ENCODE measurements around the gene AMMECR1L. TPM values are rescaled to one million over a fixed set of nuclear protein-coding genes. Genes with fewer than 3 reads are reported as not detected.

AMMECR1L gene
- total and polyA plus RNA-seq, 2 of the 13 experiments (the other 11 are each of a cell fraction or from before 2014, with no cell fraction given), result 9.1 to 14.2 TPM

DNA sequence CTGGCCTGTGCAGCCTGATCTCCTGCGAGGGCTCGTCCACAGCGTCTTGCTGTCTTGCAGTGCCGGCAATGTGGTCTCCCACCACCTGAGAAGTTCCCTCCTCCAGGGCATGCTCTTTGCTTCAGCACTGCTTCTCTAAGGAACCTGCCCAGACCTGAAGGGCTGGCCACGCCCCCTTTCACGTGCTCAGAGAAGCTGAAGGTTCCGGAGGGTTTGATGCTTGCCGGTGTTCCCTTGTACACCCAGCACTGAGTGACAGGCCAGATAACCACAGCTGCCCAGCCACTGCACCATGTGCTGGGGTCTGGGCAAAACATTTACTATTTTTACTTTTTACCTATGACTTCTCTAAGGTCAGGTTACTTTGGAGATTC is 26.1 kb downstream of the AMMECR1L start (continued):
- TF ChIP-seq, protein P1, sequence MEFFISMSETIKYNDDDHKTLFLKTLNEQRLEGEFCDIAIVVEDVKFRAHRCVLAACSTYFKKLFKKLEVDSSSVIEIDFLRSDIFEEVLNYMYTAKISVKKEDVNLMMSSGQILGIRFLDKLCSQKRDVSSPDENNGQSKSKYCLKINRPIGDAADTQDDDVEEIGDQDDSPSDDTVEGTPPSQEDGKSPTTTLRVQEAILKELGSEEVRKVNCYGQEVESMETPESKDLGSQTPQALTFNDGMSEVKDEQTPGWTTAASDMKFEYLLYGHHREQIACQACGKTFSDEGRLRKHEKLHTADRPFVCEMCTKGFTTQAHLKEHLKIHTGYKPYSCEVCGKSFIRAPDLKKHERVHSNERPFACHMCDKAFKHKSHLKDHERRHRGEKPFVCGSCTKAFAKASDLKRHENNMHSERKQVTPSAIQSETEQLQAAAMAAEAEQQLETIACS (CRISPR knock-in tag; IDR thresholded peaks at IDR 0.05), result no peak
- TF ChIP-seq MTA1 (CRISPR knock-in tag; IDR thresholded peaks at IDR 0.05; ENCODE audit: borderline replicate concordance), result no peak
- no peak for TF ChIP-seq ZC3H13 (CRISPR knock-in tag; IDR thresholded peaks at IDR 0.05)
- no peak for TF ChIP-seq FOSL1 (CRISPR knock-in tag; IDR thresholded peaks at IDR 0.05; ENCODE audit: borderline replicate concordance)
- TF ChIP-seq FOXP1 (IDR thresholded peaks at IDR 0.05), result no peak
- no peak for TF ChIP-seq FOXP1 (CRISPR knock-in tag; IDR thresholded peaks at IDR 0.05)
- no peak for TF ChIP-seq PAF1 (CRISPR knock-in tag; IDR thresholded peaks at IDR 0.05)
- TF ChIP-seq, protein P2, sequence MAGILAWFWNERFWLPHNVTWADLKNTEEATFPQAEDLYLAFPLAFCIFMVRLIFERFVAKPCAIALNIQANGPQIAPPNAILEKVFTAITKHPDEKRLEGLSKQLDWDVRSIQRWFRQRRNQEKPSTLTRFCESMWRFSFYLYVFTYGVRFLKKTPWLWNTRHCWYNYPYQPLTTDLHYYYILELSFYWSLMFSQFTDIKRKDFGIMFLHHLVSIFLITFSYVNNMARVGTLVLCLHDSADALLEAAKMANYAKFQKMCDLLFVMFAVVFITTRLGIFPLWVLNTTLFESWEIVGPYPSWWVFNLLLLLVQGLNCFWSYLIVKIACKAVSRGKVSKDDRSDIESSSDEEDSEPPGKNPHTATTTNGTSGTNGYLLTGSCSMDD (CRISPR knock-in tag; IDR thresholded peaks at IDR 0.05), result no peak
- TF ChIP-seq, protein P3, sequence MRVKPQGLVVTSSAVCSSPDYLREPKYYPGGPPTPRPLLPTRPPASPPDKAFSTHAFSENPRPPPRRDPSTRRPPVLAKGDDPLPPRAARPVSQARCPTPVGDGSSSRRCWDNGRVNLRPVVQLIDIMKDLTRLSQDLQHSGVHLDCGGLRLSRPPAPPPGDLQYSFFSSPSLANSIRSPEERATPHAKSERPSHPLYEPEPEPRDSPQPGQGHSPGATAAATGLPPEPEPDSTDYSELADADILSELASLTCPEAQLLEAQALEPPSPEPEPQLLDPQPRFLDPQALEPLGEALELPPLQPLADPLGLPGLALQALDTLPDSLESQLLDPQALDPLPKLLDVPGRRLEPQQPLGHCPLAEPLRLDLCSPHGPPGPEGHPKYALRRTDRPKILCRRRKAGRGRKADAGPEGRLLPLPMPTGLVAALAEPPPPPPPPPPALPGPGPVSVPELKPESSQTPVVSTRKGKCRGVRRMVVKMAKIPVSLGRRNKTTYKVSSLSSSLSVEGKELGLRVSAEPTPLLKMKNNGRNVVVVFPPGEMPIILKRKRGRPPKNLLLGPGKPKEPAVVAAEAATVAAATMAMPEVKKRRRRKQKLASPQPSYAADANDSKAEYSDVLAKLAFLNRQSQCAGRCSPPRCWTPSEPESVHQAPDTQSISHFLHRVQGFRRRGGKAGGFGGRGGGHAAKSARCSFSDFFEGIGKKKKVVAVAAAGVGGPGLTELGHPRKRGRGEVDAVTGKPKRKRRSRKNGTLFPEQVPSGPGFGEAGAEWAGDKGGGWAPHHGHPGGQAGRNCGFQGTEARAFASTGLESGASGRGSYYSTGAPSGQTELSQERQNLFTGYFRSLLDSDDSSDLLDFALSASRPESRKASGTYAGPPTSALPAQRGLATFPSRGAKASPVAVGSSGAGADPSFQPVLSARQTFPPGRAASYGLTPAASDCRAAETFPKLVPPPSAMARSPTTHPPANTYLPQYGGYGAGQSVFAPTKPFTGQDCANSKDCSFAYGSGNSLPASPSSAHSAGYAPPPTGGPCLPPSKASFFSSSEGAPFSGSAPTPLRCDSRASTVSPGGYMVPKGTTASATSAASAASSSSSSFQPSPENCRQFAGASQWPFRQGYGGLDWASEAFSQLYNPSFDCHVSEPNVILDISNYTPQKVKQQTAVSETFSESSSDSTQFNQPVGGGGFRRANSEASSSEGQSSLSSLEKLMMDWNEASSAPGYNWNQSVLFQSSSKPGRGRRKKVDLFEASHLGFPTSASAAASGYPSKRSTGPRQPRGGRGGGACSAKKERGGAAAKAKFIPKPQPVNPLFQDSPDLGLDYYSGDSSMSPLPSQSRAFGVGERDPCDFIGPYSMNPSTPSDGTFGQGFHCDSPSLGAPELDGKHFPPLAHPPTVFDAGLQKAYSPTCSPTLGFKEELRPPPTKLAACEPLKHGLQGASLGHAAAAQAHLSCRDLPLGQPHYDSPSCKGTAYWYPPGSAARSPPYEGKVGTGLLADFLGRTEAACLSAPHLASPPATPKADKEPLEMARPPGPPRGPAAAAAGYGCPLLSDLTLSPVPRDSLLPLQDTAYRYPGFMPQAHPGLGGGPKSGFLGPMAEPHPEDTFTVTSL (CRISPR knock-in tag; IDR thresholded peaks at IDR 0.05; ENCODE audit: borderline replicate concordance), result no peak
- TF ChIP-seq, protein P4, sequence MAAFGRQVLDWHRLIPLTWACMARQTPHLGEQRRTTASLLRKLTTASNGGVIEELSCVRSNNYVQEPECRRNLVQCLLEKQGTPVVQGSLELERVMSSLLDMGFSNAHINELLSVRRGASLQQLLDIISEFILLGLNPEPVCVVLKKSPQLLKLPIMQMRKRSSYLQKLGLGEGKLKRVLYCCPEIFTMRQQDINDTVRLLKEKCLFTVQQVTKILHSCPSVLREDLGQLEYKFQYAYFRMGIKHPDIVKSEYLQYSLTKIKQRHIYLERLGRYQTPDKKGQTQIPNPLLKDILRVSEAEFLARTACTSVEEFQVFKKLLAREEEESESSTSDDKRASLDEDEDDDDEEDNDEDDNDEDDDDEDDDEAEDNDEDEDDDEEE (CRISPR knock-in tag; IDR thresholded peaks at IDR 0.05), result no peak
- TF ChIP-seq ZNF251 (CRISPR knock-in tag; IDR thresholded peaks at IDR 0.05), result no peak
- TF ChIP-seq ADNP (CRISPR knock-in tag; IDR thresholded peaks at IDR 0.05), result no peak
- no peak for TF ChIP-seq ZNF10 (CRISPR knock-in tag; IDR thresholded peaks at IDR 0.05; ENCODE audit: borderline replicate concordance, low read depth)
- TF ChIP-seq, protein P5, sequence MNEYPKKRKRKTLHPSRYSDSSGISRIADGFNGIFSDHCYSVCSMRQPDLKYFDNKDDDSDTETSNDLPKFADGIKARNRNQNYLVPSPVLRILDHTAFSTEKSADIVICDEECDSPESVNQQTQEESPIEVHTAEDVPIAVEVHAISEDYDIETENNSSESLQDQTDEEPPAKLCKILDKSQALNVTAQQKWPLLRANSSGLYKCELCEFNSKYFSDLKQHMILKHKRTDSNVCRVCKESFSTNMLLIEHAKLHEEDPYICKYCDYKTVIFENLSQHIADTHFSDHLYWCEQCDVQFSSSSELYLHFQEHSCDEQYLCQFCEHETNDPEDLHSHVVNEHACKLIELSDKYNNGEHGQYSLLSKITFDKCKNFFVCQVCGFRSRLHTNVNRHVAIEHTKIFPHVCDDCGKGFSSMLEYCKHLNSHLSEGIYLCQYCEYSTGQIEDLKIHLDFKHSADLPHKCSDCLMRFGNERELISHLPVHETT (CRISPR knock-in tag; conservative IDR thresholded peaks at IDR 0.05), result no peak
- TF ChIP-seq ZFY (CRISPR knock-in tag; IDR thresholded peaks at IDR 0.05), result no peak
- TF ChIP-seq, protein P6, sequence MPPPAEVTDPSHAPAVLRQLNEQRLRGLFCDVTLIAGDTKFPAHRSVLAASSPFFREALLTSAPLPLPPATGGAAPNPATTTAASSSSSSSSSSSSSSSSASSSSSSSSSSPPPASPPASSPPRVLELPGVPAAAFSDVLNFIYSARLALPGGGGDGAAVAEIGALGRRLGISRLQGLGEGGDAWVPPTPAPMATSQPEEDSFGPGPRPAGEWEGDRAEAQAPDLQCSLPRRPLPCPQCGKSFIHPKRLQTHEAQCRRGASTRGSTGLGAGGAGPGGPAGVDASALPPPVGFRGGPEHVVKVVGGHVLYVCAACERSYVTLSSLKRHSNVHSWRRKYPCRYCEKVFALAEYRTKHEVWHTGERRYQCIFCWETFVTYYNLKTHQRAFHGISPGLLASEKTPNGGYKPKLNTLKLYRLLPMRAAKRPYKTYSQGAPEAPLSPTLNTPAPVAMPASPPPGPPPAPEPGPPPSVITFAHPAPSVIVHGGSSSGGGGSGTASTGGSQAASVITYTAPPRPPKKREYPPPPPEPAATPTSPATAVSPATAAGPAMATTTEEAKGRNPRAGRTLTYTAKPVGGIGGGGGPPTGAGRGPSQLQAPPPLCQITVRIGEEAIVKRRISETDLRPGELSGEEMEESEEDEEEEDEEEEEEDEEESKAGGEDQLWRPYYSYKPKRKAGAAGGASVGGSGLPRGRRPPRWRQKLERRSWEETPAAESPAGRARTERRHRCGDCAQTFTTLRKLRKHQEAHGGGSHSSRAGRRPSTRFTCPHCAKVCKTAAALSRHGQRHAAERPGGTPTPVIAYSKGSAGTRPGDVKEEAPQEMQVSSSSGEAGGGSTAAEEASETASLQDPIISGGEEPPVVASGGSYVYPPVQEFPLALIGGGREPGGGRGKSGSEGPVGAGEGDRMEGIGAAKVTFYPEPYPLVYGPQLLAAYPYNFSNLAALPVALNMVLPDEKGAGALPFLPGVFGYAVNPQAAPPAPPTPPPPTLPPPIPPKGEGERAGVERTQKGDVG (CRISPR knock-in tag; IDR thresholded peaks at IDR 0.05; ENCODE audit: borderline replicate concordance), result no peak
- 0 out of 3 replicates have a peak, but pooled peaks have one; percentile 45 for TF ChIP-seq MXI1 (IDR thresholded peaks at IDR 0.05; ENCODE audit: borderline replicate concordance, low read depth, low read length)

Measured in HepG2 (cell line).